ENCODE data around the gene DMD.

- TF ChIP-seq EZH2 (IDR thresholded peaks at IDR 0.05; ENCODE audit: insufficient read depth, poor library complexity, severe bottlenecking) (no peak), EZH2phosphoT487 (IDR thresholded peaks at IDR 0.05; ENCODE audit: insufficient read depth, low read depth) (no peak)
Observed at GRCh38 chrX:32448945-32449344, 762.4 kb downstream of the DMD start.

All from GM23248 (cell line).